ENCODE data around the gene ELMO1.

ELMO1 gene

GRCh38 chr7:37405128-37405527, 43.5 kb downstream of the ELMO1 start:
- DNase-seq = no peak

DNA sequence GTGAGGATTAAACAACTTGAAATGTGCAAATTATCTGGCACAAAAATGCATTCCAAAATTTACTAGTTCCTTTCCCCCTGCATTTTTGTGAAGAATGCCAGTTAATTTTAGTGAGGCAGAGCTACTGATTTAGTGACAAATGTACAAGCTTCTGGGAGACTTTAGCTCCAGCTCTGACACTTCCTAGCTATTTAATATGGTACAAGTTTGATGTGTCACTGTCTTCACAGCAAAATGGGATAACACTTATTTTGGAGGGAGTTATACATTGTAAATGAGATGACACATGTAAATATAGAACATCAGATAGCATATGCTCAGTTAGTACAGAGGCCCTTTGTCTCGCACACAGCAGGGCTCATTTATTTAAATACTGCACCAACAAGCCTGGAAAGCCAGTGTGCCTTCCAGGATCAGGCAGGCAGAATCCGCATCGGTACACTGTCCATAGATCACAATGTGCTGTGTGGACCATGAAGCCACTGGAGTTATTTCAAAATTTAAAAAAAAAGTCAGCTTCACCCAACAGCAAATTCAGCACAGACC, 48.7 kb downstream of the ELMO1 start:
- DNase-seq = no peak

DNA sequence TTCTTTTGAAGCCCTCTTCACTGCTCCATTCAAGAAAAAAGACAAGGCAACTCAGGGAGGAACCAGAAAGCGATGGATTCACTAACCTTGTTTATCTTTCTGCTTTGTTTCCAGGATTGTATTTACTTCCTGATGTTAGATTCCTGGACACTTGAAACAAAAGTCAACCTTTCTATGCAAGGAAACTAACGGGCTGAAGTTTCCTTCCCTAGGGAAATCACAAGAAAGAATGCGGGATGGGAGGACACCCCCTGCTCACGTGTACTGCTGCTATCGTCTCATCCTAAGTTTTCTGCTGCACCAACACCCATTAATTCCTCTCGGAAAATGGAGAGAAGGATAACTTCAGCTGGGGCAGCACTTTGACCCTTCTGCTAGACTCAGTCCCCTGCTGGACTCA, 50.3 kb downstream of the ELMO1 start:
- no peak for DNase-seq

DNA sequence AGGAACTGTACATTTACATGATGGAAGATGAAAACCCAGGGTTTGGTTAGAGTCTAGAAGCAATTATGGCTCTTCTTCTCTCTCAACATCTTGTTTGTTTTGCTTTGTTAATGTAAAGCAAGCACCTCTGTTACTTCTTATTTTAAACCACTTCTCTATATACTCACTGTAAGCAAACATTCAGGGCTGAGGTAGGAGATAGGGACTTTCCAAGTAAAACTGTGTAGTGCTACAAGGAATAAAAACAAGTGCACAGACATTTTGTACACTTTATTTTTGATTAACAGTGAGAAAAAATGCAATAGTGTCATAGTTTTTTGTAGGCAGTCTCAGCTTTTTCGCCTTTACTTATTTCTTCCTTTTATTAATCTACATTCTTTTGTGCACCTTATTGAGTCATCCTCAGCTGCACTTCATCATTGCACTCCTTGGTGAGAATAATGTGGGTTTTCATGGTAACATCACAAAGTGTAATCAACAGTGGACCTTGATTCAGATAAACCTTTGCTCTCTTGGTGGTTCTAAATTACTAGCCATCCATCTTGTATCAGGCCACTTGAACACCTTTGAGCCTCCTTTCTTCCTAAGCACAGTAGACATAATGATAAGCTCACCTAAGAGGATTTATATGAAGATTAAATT, 52.9 kb downstream of the ELMO1 start:
- DNase-seq = no peak

- no peak for DNase-seq
Measured at GRCh38 chr7:37394158-37394557, 54.5 kb downstream of the ELMO1 start.

DNA sequence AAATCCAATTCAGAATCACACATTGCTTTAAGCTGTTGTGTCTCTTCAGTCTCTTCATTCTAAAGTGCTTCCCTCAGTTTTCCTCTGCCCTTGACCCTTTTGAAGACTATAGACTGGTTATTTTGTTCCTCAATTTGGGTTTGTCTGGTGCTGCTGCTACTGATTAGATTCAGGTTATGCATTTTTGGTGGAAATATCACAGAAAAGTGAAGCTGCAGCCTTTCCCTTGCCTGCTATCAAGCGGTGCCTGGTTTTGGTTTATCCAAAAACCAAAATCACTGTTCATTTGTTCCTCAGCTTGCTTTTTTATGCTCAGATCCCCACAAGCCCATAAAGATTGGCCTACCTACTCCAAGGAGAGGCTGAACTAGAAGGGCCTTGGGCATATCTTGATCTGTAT, 55.2 kb downstream of the ELMO1 start:
- DNase-seq = no peak

DNA sequence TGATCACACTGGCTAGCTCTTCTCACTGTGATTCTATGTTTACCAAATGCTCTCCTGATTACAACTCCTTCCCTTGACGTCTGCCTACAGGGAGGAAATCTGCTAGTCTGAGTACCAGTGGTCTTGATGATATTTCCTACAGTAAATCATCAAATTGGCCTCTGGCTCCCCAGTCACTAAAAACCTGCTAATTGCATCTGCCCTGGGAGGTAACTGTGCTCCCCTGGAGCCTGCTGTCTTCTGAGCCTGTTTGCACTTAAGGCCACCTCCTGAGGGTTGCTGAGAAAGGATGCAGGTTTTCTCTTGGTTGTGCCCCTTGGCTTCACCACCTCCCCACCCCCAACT, 56.0 kb downstream of the ELMO1 start:
- DNase-seq = no peak

DNA sequence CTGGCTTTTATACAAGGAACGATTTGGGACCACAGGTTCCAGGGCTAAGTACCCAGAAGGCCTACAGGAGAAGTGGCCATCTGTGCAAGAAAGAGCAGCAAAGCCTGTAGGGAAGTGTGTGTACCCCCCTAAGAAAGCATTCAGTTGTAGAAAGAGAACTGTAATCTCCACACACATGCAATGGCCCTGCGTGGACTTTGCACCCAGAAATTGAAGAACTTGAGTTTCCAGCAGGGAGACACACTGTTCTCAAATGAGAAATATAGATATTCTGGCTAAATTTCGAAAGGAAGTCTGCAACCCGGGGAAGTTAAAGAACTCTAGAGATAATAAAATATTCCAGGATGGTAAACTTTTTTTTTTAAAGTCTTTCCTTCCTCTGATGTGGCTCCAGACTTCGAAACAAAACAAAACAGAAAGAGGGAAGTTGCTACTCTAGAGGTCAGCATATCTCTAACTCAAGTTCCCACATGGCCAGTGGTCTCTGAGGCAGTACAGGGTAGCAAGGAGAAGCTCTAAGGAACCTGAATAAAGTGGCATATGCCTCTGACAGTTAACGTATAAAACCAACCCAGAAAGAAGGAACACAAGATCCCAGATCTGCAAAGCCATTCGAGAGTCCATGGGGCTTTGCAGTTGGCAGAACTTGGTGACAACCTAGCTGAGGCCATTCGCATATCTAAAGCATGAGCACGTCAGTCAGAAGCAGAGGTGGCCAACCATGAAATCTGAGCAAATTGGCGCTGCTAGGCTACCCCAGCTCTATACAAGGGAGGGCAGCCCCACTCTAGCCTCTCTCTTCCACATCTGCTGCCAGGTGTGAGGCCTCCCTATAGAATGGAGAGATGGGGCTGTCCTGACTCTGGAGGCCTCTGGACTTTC, 56.6 kb downstream of the ELMO1 start:
- DNase-seq = no peak

DNA sequence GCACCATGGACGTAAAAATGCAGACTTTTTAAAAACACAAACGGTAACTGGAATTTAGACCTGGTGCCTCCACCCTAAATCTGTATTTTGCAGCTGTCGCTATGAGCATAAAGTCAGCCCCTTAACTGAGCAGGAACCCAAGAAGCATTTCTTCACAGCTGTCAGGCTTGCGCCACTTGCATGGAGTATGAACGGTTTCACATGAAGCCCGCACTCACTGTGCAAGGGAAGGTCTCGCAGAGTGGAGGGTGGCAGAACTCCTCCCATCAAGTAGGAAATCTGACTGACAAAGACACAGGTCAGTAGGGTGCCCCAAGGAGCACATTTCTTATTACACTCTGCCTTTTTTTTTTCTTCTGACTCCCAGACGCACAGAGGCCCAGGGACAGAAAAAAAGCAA, 58.5 kb downstream of the ELMO1 start:
- no peak for DNase-seq

- no peak for DNase-seq
Measured at GRCh38 chr7:37388811-37389210, 59.9 kb downstream of the ELMO1 start.

DNA sequence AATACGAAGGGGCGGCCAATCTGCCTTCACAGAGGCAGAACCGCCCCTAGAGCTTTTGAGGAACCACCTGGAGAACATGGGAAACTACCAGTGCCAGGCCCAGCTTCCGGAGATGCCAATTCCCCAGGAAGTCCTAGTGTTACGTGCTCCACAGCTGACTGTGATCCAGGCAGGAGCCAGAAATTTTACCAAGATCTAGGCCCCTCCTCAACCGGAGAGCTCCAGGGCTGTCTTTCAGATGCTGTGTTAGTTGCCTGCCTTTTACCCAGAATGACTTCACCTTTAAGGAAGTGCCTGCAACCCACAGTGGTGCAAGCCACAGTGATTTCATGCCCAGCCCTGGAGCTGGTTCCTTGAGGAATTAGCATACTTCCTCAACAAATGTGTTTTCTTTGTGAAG, 62.9 kb downstream of the ELMO1 start:
- DNase-seq = no peak

GRCh38 chr7:37382546-37383088, 66.0 kb downstream of the ELMO1 start:
- no peak for DNase-seq

- no peak for DNase-seq
Measured at GRCh38 chr7:37380831-37381230, 67.8 kb downstream of the ELMO1 start.

DNA sequence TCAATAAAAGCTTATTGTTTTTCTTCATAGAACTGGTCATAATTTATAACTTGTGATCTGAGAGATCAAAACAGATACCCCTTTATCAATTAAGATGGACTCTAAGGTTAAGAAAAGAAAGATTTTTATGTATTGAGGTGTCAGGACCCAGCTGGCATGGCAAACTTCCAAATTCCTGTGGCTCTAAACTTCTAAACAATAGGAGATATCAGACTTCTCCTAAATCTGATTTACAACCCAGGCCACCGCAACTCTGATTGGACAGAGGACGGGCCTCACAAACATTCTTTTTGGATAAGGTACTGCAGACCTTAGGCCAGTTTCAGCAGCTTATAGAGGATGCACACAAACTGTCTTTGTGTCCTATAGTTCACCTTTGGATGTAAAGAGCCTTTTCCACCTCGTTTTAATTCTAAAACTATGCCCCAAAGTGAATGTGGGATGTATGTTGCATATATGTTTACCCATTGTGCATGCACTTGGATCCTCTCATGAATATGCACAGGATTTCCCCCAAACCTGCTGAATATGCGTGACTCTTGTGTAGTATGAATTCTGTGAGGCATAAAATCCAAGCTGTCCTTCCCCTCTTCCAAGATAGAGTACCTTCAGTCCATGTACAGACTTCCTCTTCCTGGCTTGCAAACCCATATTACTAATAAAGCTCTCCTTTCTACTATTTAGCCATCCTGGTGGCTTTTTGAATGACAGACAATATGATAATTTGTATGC, 69.0 kb downstream of the ELMO1 start:
- no peak for DNase-seq

- no peak for DNase-seq
Measured at GRCh38 chr7:37377231-37377630, 71.4 kb downstream of the ELMO1 start.

- no peak for DNase-seq
Measured at GRCh38 chr7:37376386-37376785, 72.3 kb downstream of the ELMO1 start.

DNA sequence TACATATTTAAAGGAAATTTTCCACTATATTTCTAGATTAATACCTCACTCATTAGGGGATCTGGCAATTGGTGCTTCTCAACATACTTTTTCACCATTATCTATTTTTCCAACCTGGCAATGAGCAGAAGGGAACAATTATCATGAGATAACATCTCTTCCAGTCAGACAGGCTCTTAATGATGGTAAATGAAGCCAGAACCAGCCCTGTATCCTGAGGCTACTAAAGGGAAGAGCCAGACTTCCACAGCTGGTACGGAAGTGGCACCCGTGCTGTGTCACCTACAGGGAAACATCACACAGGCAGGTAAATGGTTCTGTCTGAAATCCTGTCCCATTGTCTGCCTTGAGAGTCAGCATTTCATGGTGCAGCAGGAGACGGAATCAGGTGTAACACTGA, 75.9 kb downstream of the ELMO1 start:
- DNase-seq = no peak

DNA sequence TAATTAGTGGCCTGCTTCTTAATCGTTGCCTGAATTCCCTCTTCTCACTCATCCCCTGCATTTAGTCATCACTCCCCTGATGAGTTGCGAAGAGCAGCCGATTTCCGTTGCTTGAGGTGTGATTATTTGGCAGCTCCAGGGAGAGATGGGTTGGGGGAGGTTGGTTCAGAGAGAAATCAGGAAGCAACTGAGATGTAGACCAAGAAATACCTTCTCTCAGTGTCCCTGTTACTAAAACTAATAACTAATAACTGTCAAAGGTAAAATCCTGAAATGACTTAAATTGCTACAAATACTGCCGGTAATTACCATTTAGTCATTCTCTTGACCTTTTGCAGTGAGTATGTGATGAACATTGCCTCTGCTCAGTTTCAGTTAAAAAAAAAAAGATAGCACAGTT, 76.9 kb downstream of the ELMO1 start:
- DNase-seq = no peak

DNA sequence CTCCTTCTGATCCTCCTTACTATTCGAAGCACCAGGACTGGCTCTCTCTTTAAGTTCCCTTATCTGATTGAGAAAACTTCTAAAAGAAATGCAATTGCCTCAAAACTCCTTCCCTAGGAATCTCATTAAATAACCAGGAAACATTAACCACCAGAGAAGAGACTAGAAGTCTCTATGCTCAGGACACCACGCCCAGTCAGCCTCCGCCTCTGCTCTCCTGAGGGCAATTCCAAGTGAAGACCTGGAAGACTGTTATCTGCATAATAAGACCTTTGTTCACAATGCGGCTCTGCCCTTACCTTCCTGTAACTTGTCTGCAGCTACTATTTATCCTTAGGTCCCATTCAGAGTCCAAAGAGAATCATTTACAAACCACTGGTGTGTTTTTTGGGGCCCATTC, 78.8 kb downstream of the ELMO1 start:
- DNase-seq = no peak

- DNase-seq = no peak
Measured at GRCh38 chr7:37368540-37368939, 80.1 kb downstream of the ELMO1 start.

- DNase-seq = no peak
Measured at GRCh38 chr7:37367010-37367409, 81.7 kb downstream of the ELMO1 start.

GRCh38 chr7:37366445-37366844, 82.2 kb downstream of the ELMO1 start:
- DNase-seq = no peak

- DNase-seq = no peak
Measured at GRCh38 chr7:37365405-37365804, 83.3 kb downstream of the ELMO1 start.
